Vagina (tissue), 2 donors: ENCODE measurements around the gene PAPLN. TPM values are rescaled to one million over a fixed set of nuclear protein-coding genes. Genes with fewer than 3 reads are reported as not detected.

Experiments
- DNase-seq, 2 donors: peaks; one replicate each; pipeline ENCODE4 v3.0.0-alpha.2; 2017; ENCODE audit errors: extremely low spot score in 2 of 2
- H3K27ac ChIP-seq: fragments of 200-600 bp; sonication (generic); one replicate; pipeline ENCODE4 v1.5.1; 2019
- H3K27me3 ChIP-seq: fragments of 200-600 bp; sonication (generic); one replicate; pipeline ENCODE4 v1.5.1; 2019
- H3K36me3 ChIP-seq, 2 donors: fragments of 200-600 bp; sonication (generic); one replicate each; pipeline ENCODE4 v1.5.1; 2017 to 2019
- H3K4me1 ChIP-seq: fragments of 200-600 bp; sonication (generic); one replicate; pipeline ENCODE4 v1.5.1; 2019
- H3K4me3 ChIP-seq, 2 donors: fragments of 200-600 bp; sonication (generic); 1 replicate in 1 of 2; 2 replicates in 1 of 2; pipeline ENCODE4 v1.5.1; 2016 to 2019
- H3K9me3 ChIP-seq: fragments of 200-600 bp; sonication (generic); one replicate; pipeline ENCODE4 v1.5.1; 2019
- POLR2A ChIP-seq, 2 donors: fragments of 450-650 bp; IDR thresholded peaks; one replicate each; pipeline ENCODE4 v1.6.1; 2017; ENCODE audit warnings: antibody characterized with exemption in 2 of 2, mild to moderate bottlenecking in 2 of 2, moderate library complexity in 2 of 2
- POLR2AphosphoS5 ChIP-seq, 2 donors: sonication (generic); formaldehyde crosslinking; IDR thresholded peaks; one replicate each; pipeline ENCODE4 v1.9.0; 2017; ENCODE audit warnings: antibody characterized with exemption in 2 of 2, mild to moderate bottlenecking in 2 of 2, low read depth in 1 of 2; ENCODE audit not compliant: insufficient read depth in 1 of 2
- intact Hi-C: fragments of 100-400 bp; cut with DNase I; formaldehyde crosslinking; loops from one replicate; pipeline ENCODE4 v1.15.1; 2023
- total RNA-seq: library from RNA; depleted of rRNA; stranded (reverse); fragments of >200 nt; gene quantifications from one replicate; pipeline ENCODE4 v1.2.3, GENCODE V29; 2016
- TF ChIP-seq, protein P1 (sequence below), 3 experiments: fragments of 450-650 bp in 2 of 3; fragments of 200-600 bp in 1 of 3; sonication (generic) in 1 of 3; IDR thresholded peaks; one replicate each; pipeline ENCODE4 v1.5.1; 2017 to 2019; ENCODE audit warnings: antibody characterized with exemption in 3 of 3, mild to moderate bottlenecking in 2 of 3, moderate library complexity in 2 of 3

The PAPLN gene
- total RNA-seq, 1 donor from 2014 or later: 16.2 TPM

DNA sequence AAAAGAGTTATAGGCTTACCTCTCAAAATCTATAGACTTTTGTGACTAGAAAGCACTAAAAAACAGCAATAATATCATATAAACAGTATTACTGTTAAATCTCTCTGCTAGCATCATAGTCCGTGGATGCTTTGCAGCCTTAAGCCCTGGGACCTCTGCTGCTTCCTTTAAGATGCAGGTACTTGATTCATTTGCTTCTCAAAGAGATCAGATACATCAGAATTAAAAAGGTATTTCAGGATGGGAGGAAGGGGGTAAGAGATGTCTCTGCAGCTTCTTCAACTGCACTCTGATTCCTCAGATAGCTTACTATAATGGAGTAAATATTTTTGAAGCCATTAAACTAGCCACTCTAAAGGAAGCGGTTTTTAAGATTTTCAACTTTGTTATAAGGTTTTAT lies 49.3 kb downstream of the PAPLN start:
- no peak overlapping the region for H3K27ac ChIP-seq
- no peak for DNase-seq
- no peak overlapping the region for H3K4me3 ChIP-seq
- intact Hi-C loops: loop anchor here (10.0 kb wide), 1 partner anchor 112 kb away; no protein-coding TSS in a partner anchor
- no peaks in the 10 kb centered on the region for H3K27me3 ChIP-seq
- TF ChIP-seq, protein P1, sequence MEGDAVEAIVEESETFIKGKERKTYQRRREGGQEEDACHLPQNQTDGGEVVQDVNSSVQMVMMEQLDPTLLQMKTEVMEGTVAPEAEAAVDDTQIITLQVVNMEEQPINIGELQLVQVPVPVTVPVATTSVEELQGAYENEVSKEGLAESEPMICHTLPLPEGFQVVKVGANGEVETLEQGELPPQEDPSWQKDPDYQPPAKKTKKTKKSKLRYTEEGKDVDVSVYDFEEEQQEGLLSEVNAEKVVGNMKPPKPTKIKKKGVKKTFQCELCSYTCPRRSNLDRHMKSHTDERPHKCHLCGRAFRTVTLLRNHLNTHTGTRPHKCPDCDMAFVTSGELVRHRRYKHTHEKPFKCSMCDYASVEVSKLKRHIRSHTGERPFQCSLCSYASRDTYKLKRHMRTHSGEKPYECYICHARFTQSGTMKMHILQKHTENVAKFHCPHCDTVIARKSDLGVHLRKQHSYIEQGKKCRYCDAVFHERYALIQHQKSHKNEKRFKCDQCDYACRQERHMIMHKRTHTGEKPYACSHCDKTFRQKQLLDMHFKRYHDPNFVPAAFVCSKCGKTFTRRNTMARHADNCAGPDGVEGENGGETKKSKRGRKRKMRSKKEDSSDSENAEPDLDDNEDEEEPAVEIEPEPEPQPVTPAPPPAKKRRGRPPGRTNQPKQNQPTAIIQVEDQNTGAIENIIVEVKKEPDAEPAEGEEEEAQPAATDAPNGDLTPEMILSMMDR (IDR thresholded peaks at IDR 0.05): no peak
- no peak for TF ChIP-seq POLR2AphosphoS5 (IDR thresholded peaks at IDR 0.05; ENCODE audit: insufficient read depth in 1 of 2, low read depth in 1 of 2)
- no peak for TF ChIP-seq POLR2A (IDR thresholded peaks at IDR 0.05)
- peaks cover 0 to 49% of the 10 kb centered on the region in 2 donors for H3K36me3 ChIP-seq
- no peaks in the 10 kb centered on the region for H3K4me1 ChIP-seq
- no peaks in the 10 kb centered on the region for H3K9me3 ChIP-seq

DNA sequence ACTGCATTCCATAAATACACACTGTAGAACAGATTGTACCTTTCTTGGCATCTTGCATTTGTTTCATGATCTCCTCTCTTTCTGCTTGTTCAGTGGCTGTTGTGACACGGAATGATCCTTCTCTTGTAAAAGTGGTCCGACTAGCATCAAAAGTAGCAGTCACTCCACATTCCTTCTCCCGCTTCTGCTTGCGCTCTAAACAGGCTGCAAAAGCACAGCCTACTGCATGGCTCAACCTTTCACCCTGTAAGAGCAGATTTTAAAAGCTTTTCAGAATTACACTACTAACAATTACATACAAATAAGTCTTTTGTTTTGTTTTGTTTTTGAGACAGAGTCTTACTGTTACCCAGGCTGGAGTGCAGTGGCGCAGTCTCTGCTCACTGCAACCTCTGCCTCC lies 49.8 kb downstream of the PAPLN start:
- H3K4me3 ChIP-seq: no peak overlapping the region
- H3K27ac ChIP-seq: no peak overlapping the region
- intact Hi-C loops: loop anchor here (10.0 kb wide), 1 partner anchor 112 kb away; no protein-coding TSS in a partner anchor
- peaks cover 0 to 49% of the 10 kb centered on the region in 2 donors for H3K36me3 ChIP-seq
- no peaks in the 10 kb centered on the region for H3K4me1 ChIP-seq
- no peak for TF ChIP-seq POLR2AphosphoS5 (IDR thresholded peaks at IDR 0.05; ENCODE audit: insufficient read depth in 1 of 2, low read depth in 1 of 2)
- TF ChIP-seq POLR2A (IDR thresholded peaks at IDR 0.05): no peak
- TF ChIP-seq, protein P1 (IDR thresholded peaks at IDR 0.05): no peak
- no peak for DNase-seq
- H3K9me3 ChIP-seq: no peaks in the 10 kb centered on the region
- H3K27me3 ChIP-seq: no peaks in the 10 kb centered on the region

DNA sequence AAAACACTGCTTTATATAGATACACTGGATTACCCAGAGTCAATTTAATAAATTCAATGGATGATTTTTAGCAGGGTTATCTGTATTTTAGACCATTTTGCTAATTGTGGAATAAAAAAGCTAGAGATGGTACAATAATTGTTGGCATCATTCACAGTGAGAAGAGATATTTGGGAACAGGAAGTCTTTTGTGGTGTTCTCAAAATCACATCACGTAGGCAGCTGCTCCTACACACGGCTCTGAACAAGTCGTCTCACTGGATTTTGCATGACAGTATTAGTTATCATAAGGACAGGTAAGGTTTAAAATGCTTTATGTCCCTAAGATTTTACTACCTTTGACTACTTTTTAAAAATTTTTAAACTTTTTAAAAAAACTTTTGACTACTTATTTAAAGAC lies 52.0 kb downstream of the PAPLN start:
- Histone ChIP-seq H3K9me3 (no peaks in the 10 kb centered on the region), H3K4me1 (no peaks in the 10 kb centered on the region), H3K4me3 (no peak overlapping the region), H3K27me3 (no peaks in the 10 kb centered on the region), H3K27ac (no peak overlapping the region), H3K36me3 (peaks cover 0 to 35% of the 10 kb centered on the region in 2 donors)
- TF ChIP-seq POLR2AphosphoS5 (IDR thresholded peaks at IDR 0.05; ENCODE audit: insufficient read depth in 1 of 2, low read depth in 1 of 2) (no peak), POLR2A (IDR thresholded peaks at IDR 0.05) (no peak)
- TF ChIP-seq, protein P1 (IDR thresholded peaks at IDR 0.05): no peak
- DNase-seq: no peak
- intact Hi-C loops: loop anchor here (10.0 kb wide), 1 partner anchor 115 kb away; no protein-coding TSS in a partner anchor

DNA sequence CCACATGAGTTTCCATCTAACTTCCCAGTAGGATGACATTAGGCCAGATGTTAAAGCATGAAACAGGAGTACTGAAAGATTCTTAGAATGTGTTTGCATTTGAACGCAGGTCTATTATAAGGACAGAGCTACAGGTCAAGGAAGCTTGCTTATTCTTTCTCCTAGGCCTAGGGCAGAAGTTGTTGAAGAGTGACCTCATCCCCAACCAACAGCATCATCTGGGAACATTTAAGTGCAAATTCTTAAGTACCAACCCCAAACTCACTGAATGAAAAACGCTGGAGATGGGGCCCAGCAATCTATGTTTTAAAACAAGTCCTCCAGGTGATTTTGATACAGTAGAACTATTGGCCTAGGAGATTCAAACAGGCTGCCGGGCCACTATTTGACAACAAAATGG lies 52.4 kb downstream of the PAPLN start:
- Histone ChIP-seq H3K9me3 (no peaks in the 10 kb centered on the region), H3K27ac (no peak overlapping the region), H3K36me3 (peaks cover 0 to 33% of the 10 kb centered on the region in 2 donors), H3K27me3 (no peaks in the 10 kb centered on the region), H3K4me3 (no peak overlapping the region), H3K4me1 (no peaks in the 10 kb centered on the region)
- TF ChIP-seq, protein P1 (IDR thresholded peaks at IDR 0.05): no peak
- no peak for TF ChIP-seq POLR2AphosphoS5 (IDR thresholded peaks at IDR 0.05; ENCODE audit: insufficient read depth in 1 of 2, low read depth in 1 of 2)
- no peak for TF ChIP-seq POLR2A (IDR thresholded peaks at IDR 0.05)
- intact Hi-C loops: loop anchor here (10.0 kb wide), 1 partner anchor 115 kb away; no protein-coding TSS in a partner anchor
- no peak for DNase-seq

DNA sequence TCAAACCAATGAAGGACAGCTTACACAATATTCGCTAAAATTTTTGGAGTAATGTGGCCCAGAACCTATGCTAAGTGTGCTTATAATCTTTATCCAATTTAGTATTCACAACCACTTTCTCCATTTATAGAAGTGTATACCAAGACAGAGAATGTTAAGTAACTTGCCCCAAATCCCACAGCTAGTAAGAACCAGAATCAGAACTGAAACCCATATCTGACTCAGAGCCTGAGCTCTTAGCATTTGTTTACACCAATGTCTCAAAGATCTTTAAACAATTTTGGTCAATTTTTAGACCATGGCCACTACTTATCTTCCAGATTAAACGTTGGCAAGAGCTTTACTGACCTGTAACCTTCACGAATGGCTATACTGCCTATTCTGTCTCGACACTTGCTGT lies 53.0 kb downstream of the PAPLN start:
- Histone ChIP-seq H3K27me3 (no peaks in the 10 kb centered on the region), H3K27ac (no peak overlapping the region), H3K4me1 (no peaks in the 10 kb centered on the region), H3K36me3 (peaks cover 0 to 27% of the 10 kb centered on the region in 2 donors), H3K9me3 (no peaks in the 10 kb centered on the region), H3K4me3 (no peak overlapping the region)
- no peak for TF ChIP-seq POLR2AphosphoS5 (IDR thresholded peaks at IDR 0.05; ENCODE audit: insufficient read depth in 1 of 2, low read depth in 1 of 2)
- TF ChIP-seq, protein P1 (IDR thresholded peaks at IDR 0.05): no peak
- TF ChIP-seq POLR2A (IDR thresholded peaks at IDR 0.05): no peak
- no peak for DNase-seq
- intact Hi-C loops: no loop called here
